Measurements from ENCODE around the gene RAE1.

Gene RAE1

DNA sequence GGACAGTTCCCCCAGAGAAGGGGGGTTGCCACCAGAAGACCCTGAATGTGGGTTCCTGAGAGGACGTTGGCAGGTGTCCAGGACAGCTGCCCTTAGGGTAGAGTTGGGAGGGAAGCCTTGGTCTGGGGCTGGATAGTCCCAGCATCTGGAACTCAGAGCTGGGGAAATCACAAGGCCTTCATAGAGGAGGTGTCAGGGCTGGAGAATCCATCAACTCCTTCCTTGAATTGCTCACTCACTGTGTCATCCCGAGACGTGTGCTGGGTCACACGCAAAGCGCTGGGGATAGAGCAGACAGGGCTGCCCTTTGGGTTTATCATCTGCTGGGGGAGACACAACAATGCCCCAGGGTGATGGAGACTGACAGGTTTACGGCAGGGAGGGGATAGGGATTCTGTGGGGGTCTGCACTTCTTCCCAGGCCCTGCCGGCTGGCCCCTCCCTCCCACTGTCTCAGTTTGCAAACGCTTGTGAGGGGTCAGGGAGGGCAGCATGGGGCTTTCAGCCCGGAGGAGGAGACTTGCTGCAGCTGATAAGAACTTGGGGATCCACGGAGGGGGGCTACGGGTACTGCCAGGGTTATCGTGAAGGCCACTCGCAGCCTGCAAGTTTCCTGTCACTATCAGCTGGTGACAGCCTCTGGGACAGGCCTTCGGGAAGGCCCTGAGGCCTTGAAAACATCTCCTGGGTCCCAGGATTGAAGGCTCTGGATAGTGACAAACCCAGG, 58.8 kb downstream of the RAE1 start:
- TF ChIP-seq, protein P1, sequence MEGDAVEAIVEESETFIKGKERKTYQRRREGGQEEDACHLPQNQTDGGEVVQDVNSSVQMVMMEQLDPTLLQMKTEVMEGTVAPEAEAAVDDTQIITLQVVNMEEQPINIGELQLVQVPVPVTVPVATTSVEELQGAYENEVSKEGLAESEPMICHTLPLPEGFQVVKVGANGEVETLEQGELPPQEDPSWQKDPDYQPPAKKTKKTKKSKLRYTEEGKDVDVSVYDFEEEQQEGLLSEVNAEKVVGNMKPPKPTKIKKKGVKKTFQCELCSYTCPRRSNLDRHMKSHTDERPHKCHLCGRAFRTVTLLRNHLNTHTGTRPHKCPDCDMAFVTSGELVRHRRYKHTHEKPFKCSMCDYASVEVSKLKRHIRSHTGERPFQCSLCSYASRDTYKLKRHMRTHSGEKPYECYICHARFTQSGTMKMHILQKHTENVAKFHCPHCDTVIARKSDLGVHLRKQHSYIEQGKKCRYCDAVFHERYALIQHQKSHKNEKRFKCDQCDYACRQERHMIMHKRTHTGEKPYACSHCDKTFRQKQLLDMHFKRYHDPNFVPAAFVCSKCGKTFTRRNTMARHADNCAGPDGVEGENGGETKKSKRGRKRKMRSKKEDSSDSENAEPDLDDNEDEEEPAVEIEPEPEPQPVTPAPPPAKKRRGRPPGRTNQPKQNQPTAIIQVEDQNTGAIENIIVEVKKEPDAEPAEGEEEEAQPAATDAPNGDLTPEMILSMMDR (IDR thresholded peaks at IDR 0.05; ENCODE audit: extremely low read depth, missing control alignments) = no peak
- no peak for DNase-seq (ENCODE audit: low spot score)

DNA sequence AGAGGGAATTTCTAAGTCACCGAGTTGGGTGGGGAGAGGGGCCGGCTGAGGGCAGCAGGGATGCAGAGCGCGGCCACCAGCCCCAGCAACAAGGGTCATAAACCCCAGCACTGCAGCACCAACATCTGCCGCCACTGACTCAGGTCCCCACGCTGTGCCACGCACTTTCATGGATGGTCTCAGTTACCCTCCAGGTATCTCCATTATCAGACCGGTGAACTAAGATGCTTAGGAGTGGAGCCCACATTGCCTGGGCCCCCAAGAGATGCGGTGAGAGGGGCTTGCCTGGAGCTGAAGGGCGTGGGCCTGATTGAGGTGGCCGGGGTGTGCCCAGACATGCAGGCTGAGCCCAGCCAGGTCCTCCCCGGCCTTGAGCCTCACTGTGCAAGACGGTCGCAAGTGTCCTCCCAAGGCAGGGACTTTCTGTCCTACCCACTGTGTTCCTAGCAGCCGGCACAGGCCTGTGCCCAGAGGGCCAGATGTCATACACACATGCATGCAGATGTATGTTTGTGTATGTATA, 59.4 kb downstream of the RAE1 start:
- TF ChIP-seq, protein P1 (IDR thresholded peaks at IDR 0.05; ENCODE audit: extremely low read depth, missing control alignments) = no peak
- DNase-seq (ENCODE audit: low spot score) = no peak

DNA sequence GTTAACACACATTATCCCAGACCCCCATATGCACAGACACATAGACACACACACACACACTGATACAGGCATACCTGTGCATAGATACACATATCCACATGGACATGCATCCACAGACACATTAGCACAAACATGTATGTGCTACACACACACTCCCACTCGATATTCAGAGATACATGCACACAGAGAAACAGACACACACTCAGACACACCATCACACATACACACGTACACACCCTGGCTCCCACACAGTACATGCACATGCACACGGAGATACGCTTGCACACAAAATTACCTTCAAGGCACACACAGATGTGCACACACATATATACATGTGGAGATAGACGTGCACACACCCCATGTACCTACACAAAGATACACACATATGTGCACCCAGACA, 59.9 kb downstream of the RAE1 start:
- TF ChIP-seq, protein P1 (IDR thresholded peaks at IDR 0.05; ENCODE audit: extremely low read depth, missing control alignments) = no peak
- DNase-seq (ENCODE audit: low spot score) = no peak

DNA sequence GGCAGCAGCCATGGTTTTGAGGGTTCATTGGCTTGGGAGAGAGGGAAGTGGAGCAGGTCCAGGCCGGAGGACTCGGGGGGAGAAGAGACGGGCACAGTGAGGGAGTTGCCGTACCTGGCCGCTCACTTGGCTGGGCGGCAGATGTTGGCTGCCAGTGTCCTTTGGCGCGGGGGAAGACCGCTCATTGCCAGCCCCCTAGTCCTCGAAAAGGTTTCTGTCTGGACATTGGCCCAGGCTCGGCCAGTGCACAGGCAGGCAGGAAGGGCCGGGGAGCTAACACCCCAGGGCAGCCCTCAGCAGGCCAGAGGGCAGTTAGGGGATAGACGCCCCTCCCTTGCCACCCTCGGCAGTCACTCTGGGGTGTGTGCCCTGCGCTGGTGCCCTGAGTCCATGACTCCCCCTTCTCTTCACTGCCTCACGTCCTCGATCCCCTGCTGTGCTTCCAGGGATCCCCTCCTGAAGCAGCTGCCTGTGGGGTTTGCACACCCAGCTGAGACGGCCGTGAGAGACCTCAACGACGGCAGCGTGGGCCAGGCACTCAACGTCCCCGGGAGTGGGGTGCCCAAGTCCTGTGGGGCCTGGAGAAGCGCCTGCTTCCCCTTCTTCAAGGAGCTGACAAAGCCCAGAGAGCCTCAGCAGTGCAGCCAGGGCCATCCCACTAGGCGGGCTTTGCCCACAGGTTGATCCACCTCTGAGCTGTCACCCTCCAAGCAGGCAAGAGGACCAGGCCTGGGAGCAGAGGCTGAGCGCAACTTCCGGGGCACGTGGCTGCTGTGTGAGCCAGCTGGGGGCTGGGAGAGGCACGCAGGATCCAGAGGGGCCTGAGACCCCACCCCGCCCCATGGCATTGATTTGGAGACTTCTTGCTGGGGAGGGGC, 60.6 kb downstream of the RAE1 start:
- no peak for DNase-seq (ENCODE audit: low spot score)
- TF ChIP-seq, protein P1 (IDR thresholded peaks at IDR 0.05; ENCODE audit: extremely low read depth, missing control alignments) = no peak

DNA sequence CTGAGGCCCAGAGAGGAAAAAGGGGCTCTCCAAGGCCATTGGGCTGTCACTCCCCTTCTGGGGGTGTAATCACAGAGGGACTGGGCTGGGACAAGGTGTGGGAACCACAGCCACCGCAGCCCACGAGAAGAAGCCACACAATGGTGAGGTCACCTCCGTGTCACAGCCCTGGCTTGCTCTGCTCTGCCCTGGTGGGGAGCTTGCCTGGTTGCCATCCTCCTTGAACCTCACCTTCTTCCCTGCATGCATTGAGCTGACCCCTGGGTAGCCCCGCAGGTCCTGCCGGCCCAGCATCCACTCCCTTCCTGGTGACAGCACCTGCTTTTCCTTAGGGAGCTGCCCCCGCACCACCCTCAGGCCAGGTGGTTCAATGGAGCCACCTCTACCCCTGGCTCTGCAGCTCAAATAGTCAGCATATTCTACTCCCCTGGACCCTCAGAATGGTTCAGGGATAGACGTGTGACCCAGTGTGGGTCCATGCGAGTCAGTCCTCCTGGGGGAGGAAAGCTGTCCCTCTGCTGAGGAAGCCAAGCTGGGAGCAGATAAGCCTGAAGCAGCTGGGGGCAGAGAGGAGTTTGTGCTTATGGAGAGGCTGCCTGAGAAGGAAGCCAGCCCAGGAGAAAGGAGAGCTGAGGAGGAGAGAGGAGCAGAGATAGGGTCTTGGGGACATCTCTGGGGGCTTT, 61.4 kb downstream of the RAE1 start:
- TF ChIP-seq, protein P1 (IDR thresholded peaks at IDR 0.05; ENCODE audit: extremely low read depth, missing control alignments) = no peak
- no peak for DNase-seq (ENCODE audit: low spot score)

DNA sequence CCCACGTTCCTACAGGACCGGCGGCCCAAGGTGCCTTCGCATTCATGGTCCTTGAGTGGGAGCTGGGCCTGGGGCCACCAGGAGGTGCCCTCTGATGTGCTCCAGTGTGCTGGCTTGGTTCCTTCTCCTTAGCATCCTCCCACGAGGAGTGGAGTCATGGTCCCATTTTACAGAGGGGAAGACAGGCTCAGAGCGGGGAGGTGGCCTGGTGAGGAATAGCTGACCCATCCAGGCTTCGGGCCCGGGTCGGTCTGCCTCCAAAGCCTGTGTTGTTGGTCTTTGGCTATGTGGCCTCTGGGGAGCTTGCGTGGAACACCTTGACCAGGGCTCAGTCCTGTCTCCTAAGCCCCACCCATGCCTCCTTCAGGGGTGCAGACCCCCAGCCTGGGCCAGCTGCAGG, 62.9 kb downstream of the RAE1 start:
- no peak for DNase-seq (ENCODE audit: low spot score)

More for the DNA sequence above, 62.9 kb downstream of the RAE1 start:
- TF ChIP-seq, protein P1 (IDR thresholded peaks at IDR 0.05; ENCODE audit: extremely low read depth, missing control alignments) = no peak

All from GM20000 (cell line).